ENCODE results near the gene ZNF619. TPM values are rescaled to one million over a fixed set of nuclear protein-coding genes. Genes with fewer than 3 reads are reported as not detected.

The ZNF619 gene
- total and polyA plus RNA-seq, 2 of the 13 experiments (the other 11 are each of a cell fraction or from before 2014, with no cell fraction given): 0.83 to 5.2 TPM

- TF ChIP-seq ZFP91 (CRISPR knock-in tag; IDR thresholded peaks at IDR 0.05; ENCODE audit: borderline replicate concordance) (peak; percentile 89), SNAI1 (CRISPR knock-in tag; IDR thresholded peaks at IDR 0.05; ENCODE audit: borderline replicate concordance) (peak; percentile 80), ZSCAN12 (CRISPR knock-in tag; IDR thresholded peaks at IDR 0.05) (no peak), ZNF256 (CRISPR knock-in tag; conservative IDR thresholded peaks at IDR 0.05) (no peak), KDM1A (CRISPR knock-in tag; IDR thresholded peaks at IDR 0.05) (no peak), FIP1L1 (IDR thresholded peaks at IDR 0.05; ENCODE audit: borderline replicate concordance, insufficient read depth, low read depth, low read length) (no peak), ATF2 (CRISPR knock-in tag; IDR thresholded peaks at IDR 0.05) (peak; percentile 61; the same call in 1 of the 2 replicates), SAP130 (CRISPR knock-in tag; IDR thresholded peaks at IDR 0.05; ENCODE audit: low read depth) (peak; percentile 88), ZNF350 (CRISPR knock-in tag; IDR thresholded peaks at IDR 0.05; ENCODE audit: borderline replicate concordance, low read depth) (peak; percentile 64; the same call in 1 of the 2 replicates), ZNF317 (CRISPR knock-in tag; IDR thresholded peaks at IDR 0.05) (peak; percentile 69), ARNTL (CRISPR knock-in tag; IDR thresholded peaks at IDR 0.05) (peak; percentile 61; the same call in 1 of the 2 replicates), THAP11 (CRISPR knock-in tag; IDR thresholded peaks at IDR 0.05) (peak; percentile 91), ZNF577 (CRISPR knock-in tag; IDR thresholded peaks at IDR 0.05; ENCODE audit: borderline replicate concordance, low read depth) (no peak), ZBTB7A (CRISPR knock-in tag; IDR thresholded peaks at IDR 0.05) (no peak; the same call in 1 of the 2 replicates), PRMT3 (CRISPR knock-in tag; IDR thresholded peaks at IDR 0.05; ENCODE audit: borderline replicate concordance, low read depth) (no peak), MEIS2 (CRISPR knock-in tag; IDR thresholded peaks at IDR 0.05) (peak; percentile 70), JDP2 (CRISPR knock-in tag; IDR thresholded peaks at IDR 0.05; ENCODE audit: borderline replicate concordance) (no peak), ZNF543 (CRISPR knock-in tag; IDR thresholded peaks at IDR 0.05) (peak; percentile 48), SRY (CRISPR knock-in tag; IDR thresholded peaks at IDR 0.05) (peak; percentile 68; the same call in 1 of the 2 replicates), POGZ (CRISPR knock-in tag; IDR thresholded peaks at IDR 0.05) (peak; percentile 78; the same call in 1 of the 2 replicates), ZNF782 (CRISPR knock-in tag; IDR thresholded peaks at IDR 0.05; ENCODE audit: borderline replicate concordance) (peak; percentile 97; the same call in 1 of the 2 replicates), ZNF414 (CRISPR knock-in tag; IDR thresholded peaks at IDR 0.05) (peak; percentile 51; the same call in 1 of the 2 replicates), SOX6 (IDR thresholded peaks at IDR 0.05) (no peak), SOX6 (CRISPR knock-in tag; IDR thresholded peaks at IDR 0.05) (peak; percentile 70; the same call in 1 of the 2 replicates), HDAC1 (CRISPR knock-in tag; IDR thresholded peaks at IDR 0.05) (peak; percentile 88), ZNF549 (CRISPR knock-in tag; IDR thresholded peaks at IDR 0.05) (no peak), GATA4 (IDR thresholded peaks at IDR 0.05; ENCODE audit: borderline replicate concordance, low read depth) (no peak), SRSF9 (IDR thresholded peaks at IDR 0.05; ENCODE audit: borderline replicate concordance, insufficient read depth, low read depth, low read length, poor library complexity, severe bottlenecking) (no peak)
Observed at GRCh38 chr3:40505599-40506462, 28.9 kb downstream of the ZNF619 start, which contains the start of gene ZNF620 (continued).

Measured in HepG2 (cell line).